NCI-H524 treated with DMSO at 0.1 percent for 48 hours (cell line): Measurements from ENCODE around the gene LPIN3.

ENCODE experiments used
- DNase-seq: peaks from one replicate; lab custom pipeline; 2025; lab: John Stamatoyannopoulos, UW

The LPIN3 gene

GRCh38 chr20:41393705-41394066 is 53.1 kb downstream of the LPIN3 start:
- no peak for DNase-seq

GRCh38 chr20:41394081-41394480 is 53.5 kb downstream of the LPIN3 start:
- no peak for DNase-seq

- DNase-seq, result no peak
Measured at GRCh38 chr20:41394931-41395666, 54.5 kb downstream of the LPIN3 start.

- peak; percentile 13 for DNase-seq
Measured at GRCh38 chr20:41395667-41396664, 55.3 kb downstream of the LPIN3 start.

GRCh38 chr20:41398408-41398807 is 57.8 kb downstream of the LPIN3 start:
- no peak for DNase-seq

- no peak for DNase-seq
Measured at GRCh38 chr20:41403604-41404003, 63.0 kb downstream of the LPIN3 start.

- DNase-seq, result no peak
Measured at GRCh38 chr20:41405436-41405835, 64.8 kb downstream of the LPIN3 start.

GRCh38 chr20:41406353-41406752 is 65.7 kb downstream of the LPIN3 start:
- no peak for DNase-seq

GRCh38 chr20:41406896-41407444 is 66.3 kb downstream of the LPIN3 start:
- DNase-seq, result no peak

- peak; percentile 29 for DNase-seq
Measured at GRCh38 chr20:41407607-41408006, 67.0 kb downstream of the LPIN3 start.

- no peak for DNase-seq
Measured at GRCh38 chr20:41408156-41408794, 67.7 kb downstream of the LPIN3 start.

GRCh38 chr20:41408986-41409385 is 68.4 kb downstream of the LPIN3 start:
- peak; percentile 35 for DNase-seq
